Measurements from ENCODE around the gene EIF3M. TPM values are rescaled to one million over a fixed set of nuclear protein-coding genes. Genes with fewer than 3 reads are reported as not detected.

The EIF3M gene
- total and polyA plus RNA-seq, 2 donors (not counting 3 experiments of a cell fraction or from before 2014, with no cell fraction given) = 229 to 243 TPM

DNA sequence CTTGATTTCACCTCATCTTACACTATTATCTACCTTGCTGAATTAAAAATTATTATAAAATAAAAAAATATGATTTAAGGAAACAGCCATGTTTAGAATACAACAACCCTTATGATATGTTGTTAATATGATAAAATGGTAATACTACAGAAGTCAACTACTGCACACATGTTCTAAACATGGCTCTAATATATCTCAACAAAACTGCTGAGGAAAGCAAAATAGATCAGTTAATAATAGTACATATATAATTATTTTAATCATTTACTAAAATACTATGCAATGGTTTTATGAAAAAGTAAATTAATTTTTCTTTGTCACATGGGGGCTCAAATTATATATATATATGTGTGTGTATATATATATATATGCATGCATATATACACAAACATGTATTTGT lies 57.7 kb downstream of the EIF3M start:
- dilution Hi-C loops (cut with MboI; ENCODE audit: extremely low pct_ligation_motif_present, low sequenced_read_pairs) = no loop called here
- POLR2A ChIA-PET = no interaction called here

DNA sequence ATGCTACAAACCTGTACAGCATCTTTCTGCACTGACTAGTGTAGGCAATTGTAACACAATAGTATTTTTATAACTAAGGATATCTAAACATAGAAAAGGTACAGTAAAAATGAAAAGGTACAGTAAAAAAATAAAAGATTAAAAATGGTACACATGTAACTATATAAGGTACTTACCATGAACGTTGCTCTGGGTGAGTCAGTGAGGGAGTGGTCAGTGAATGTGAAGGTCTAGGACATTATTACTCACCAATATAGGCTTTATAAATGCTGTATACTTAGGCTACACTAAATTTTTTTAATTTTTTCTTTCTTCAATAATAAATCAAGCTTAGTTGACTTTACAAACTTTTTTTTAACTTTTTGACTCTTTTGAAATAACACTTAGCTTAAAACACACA lies 59.9 kb downstream of the EIF3M start:
- no peaks in the 10 kb centered on the region for H4K20me1 ChIP-seq (replicated peaks; ENCODE audit: control insufficient read depth, extremely low read depth, insufficient read depth, low read length)
- TF ChIP-seq GATA2 (IDR thresholded peaks at IDR 0.05; ENCODE audit: insufficient read depth, insufficient read length, low read depth, low read length) (no peak), CTCF (IDR thresholded peaks at IDR 0.05; ENCODE audit: extremely low read depth in 1 of 2, insufficient read depth in 1 of 2, low read depth in 1 of 2, low read length in 2 of 2) (no peak), EZH2 (IDR thresholded peaks at IDR 0.05; ENCODE audit: borderline replicate concordance, low read depth, low read length, severe bottlenecking) (no peak), MYC (IDR thresholded peaks at IDR 0.05; ENCODE audit: low read depth, low read length) (no peak), JUN (IDR thresholded peaks at IDR 0.05; ENCODE audit: borderline replicate concordance, insufficient read depth, insufficient read length, low read depth) (no peak), POLR2AphosphoS5 (IDR thresholded peaks at IDR 0.05; ENCODE audit: insufficient read depth, low read depth, low read length) (no peak), POLR2A (IDR thresholded peaks at IDR 0.05; ENCODE audit: low read depth, low read length) (no peak), FOS (IDR thresholded peaks at IDR 0.05; ENCODE audit: borderline replicate concordance, insufficient read depth, low read length) (no peak)
- TF ChIP-seq, protein P1, sequence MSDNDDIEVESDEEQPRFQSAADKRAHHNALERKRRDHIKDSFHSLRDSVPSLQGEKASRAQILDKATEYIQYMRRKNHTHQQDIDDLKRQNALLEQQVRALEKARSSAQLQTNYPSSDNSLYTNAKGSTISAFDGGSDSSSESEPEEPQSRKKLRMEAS (IDR thresholded peaks at IDR 0.05; ENCODE audit: insufficient read depth, insufficient read length) = no peak
- CTCF ChIA-PET = no interaction called here

More for the DNA sequence above, 57.7 kb downstream of the EIF3M start:
- TF ChIP-seq MYC (IDR thresholded peaks at IDR 0.05; ENCODE audit: low read depth, low read length) (no peak), GATA2 (IDR thresholded peaks at IDR 0.05; ENCODE audit: insufficient read depth, insufficient read length, low read depth, low read length) (no peak), POLR2AphosphoS5 (IDR thresholded peaks at IDR 0.05; ENCODE audit: insufficient read depth, low read depth, low read length) (no peak), JUN (IDR thresholded peaks at IDR 0.05; ENCODE audit: borderline replicate concordance, insufficient read depth, insufficient read length, low read depth) (no peak), FOS (IDR thresholded peaks at IDR 0.05; ENCODE audit: borderline replicate concordance, insufficient read depth, low read length) (no peak), POLR2A (IDR thresholded peaks at IDR 0.05; ENCODE audit: low read depth, low read length) (no peak), EZH2 (IDR thresholded peaks at IDR 0.05; ENCODE audit: borderline replicate concordance, low read depth, low read length, severe bottlenecking) (no peak)
- TF ChIP-seq, protein P1 (IDR thresholded peaks at IDR 0.05; ENCODE audit: insufficient read depth, insufficient read length) = no peak
- intact Hi-C loops (cut with micrococcal nuclease) = no loop called here
- Histone ChIP-seq H3K4me2 (ENCODE audit: insufficient read depth, low read length) (no peak overlapping the region), H3K79me2 (ENCODE audit: control insufficient read depth, insufficient read depth, low read length) (no peaks in the 10 kb centered on the region), H3K27ac (ENCODE audit: insufficient read depth, low read depth, low read length) (no peak overlapping the region), H3K9ac (replicated peaks; ENCODE audit: extremely low read depth, insufficient read depth, low read length) (no peak overlapping the region), H3K9me3 (replicated peaks; ENCODE audit: control insufficient read depth, insufficient read depth, low read length) (no peaks in the 10 kb centered on the region), H4K20me1 (replicated peaks; ENCODE audit: control insufficient read depth, extremely low read depth, insufficient read depth, low read length) (no peaks in the 10 kb centered on the region), H3K9me1 (replicated peaks; ENCODE audit: control insufficient read depth, extremely low read depth, insufficient read depth, low read length) (no peaks in the 10 kb centered on the region), H3K4me1 (ENCODE audit: control insufficient read depth, extremely low read depth, insufficient read depth, low read length) (no peaks in the 10 kb centered on the region), H3K36me3 (ENCODE audit: control insufficient read depth in 2 of 2, extremely low read depth in 1 of 2, insufficient read depth in 2 of 2, low read length in 2 of 2) (no peaks in the 10 kb centered on the region), H3K27me3 (ENCODE audit: control insufficient read depth in 2 of 2, insufficient read depth in 2 of 2, low read length in 2 of 2) (no peaks in the 10 kb centered on the region), H3K4me3 (replicated peaks in 1 of 3; ENCODE audit: insufficient read depth in 1 of 3, low read depth in 1 of 3, low read length in 3 of 3) (no peak overlapping the region), H2AFZ (ENCODE audit: low read depth, low read length) (no peak overlapping the region)
- FAIRE-seq = no peak
- no TSS peak for BruUV-seq (replicated peaks)
- DNase-seq (ENCODE audit: low read depth, low spot score) = no peak
- CTCF ChIA-PET = interaction anchor here (1.2 kb wide), 1 partner anchor 8 kb away, joined by 3 read pairs; no protein-coding TSS in a partner anchor

More for the DNA sequence above, 59.9 kb downstream of the EIF3M start:
- no TSS peak for BruUV-seq (replicated peaks)
- no peaks in the 10 kb centered on the region for H3K4me1 ChIP-seq (ENCODE audit: control insufficient read depth, extremely low read depth, insufficient read depth, low read length)
- H3K9ac ChIP-seq (replicated peaks; ENCODE audit: extremely low read depth, insufficient read depth, low read length) = no peak overlapping the region
- no peak overlapping the region for H3K4me2 ChIP-seq (ENCODE audit: insufficient read depth, low read length)
- H3K27ac ChIP-seq (ENCODE audit: insufficient read depth, low read depth, low read length) = no peak overlapping the region
- intact Hi-C loops (cut with micrococcal nuclease) (no loop called here), dilution Hi-C loops (cut with MboI; ENCODE audit: extremely low pct_ligation_motif_present, low sequenced_read_pairs) (no loop called here)
- no peak overlapping the region for H3K4me3 ChIP-seq (replicated peaks in 1 of 3; ENCODE audit: insufficient read depth in 1 of 3, low read depth in 1 of 3, low read length in 3 of 3)
- POLR2A ChIA-PET = no interaction called here
- H3K79me2 ChIP-seq (ENCODE audit: control insufficient read depth, insufficient read depth, low read length) = no peaks in the 10 kb centered on the region
- H2AFZ ChIP-seq (ENCODE audit: low read depth, low read length) = no peak overlapping the region
- no peaks in the 10 kb centered on the region for H3K27me3 ChIP-seq (ENCODE audit: control insufficient read depth in 2 of 2, insufficient read depth in 2 of 2, low read length in 2 of 2)
- no peaks in the 10 kb centered on the region for H3K9me1 ChIP-seq (replicated peaks; ENCODE audit: control insufficient read depth, extremely low read depth, insufficient read depth, low read length)
- no peak for DNase-seq (ENCODE audit: low read depth, low spot score)
- peak; percentile 40 for FAIRE-seq
- no peaks in the 10 kb centered on the region for H3K36me3 ChIP-seq (ENCODE audit: control insufficient read depth in 2 of 2, extremely low read depth in 1 of 2, insufficient read depth in 2 of 2, low read length in 2 of 2)
- H3K9me3 ChIP-seq (replicated peaks; ENCODE audit: control insufficient read depth, insufficient read depth, low read length) = no peaks in the 10 kb centered on the region

Measured in endothelial cell of umbilical vein (primary cell).